Measurements from ENCODE around the gene POLD1.

DNA sequence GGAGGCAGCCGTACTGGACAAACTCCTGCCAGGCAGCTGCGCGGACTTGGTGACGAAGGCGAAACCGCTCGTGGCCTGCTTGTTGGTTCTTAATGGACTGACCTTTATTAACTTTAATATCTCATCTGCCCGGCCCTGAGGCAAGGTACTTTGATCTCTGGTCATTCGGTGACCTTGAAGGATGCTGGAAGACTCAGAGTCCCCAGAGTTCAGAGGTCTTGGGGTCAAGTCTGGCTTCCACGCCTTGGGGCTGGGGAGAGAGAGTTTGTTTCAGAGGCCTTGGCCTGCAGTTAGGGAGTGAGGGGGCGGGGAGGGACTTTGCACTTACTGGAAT, 82.5 kb downstream of the POLD1 start:
- TF ChIP-seq, protein P1, sequence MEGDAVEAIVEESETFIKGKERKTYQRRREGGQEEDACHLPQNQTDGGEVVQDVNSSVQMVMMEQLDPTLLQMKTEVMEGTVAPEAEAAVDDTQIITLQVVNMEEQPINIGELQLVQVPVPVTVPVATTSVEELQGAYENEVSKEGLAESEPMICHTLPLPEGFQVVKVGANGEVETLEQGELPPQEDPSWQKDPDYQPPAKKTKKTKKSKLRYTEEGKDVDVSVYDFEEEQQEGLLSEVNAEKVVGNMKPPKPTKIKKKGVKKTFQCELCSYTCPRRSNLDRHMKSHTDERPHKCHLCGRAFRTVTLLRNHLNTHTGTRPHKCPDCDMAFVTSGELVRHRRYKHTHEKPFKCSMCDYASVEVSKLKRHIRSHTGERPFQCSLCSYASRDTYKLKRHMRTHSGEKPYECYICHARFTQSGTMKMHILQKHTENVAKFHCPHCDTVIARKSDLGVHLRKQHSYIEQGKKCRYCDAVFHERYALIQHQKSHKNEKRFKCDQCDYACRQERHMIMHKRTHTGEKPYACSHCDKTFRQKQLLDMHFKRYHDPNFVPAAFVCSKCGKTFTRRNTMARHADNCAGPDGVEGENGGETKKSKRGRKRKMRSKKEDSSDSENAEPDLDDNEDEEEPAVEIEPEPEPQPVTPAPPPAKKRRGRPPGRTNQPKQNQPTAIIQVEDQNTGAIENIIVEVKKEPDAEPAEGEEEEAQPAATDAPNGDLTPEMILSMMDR (IDR thresholded peaks at IDR 0.05), result no peak
- TF ChIP-seq EZH2 (IDR thresholded peaks at IDR 0.05) (no peak), EZH2phosphoT487 (IDR thresholded peaks at IDR 0.05) (no peak)

Data from neural progenitor cell (in vitro differentiated cells).